ENCODE results near the gene DPF3. TPM values are rescaled to one million over a fixed set of nuclear protein-coding genes. Genes with fewer than 3 reads are reported as not detected.
A peak's percentile ranks its signal among the peaks of the same experiment; 100 is the strongest.

Gene DPF3
- polyA plus RNA-seq, 1 experiment, result 15.8 TPM

- CTCF ChIA-PET, result no interaction called here
- H3K27me3 ChIP-seq (ENCODE audit: control insufficient read depth, insufficient read depth, low read length), result no peaks in the 10 kb centered on the region
- no peak for TF ChIP-seq CTCF (IDR thresholded peaks at IDR 0.05; ENCODE audit: low read depth, low read length)
- no peak overlapping the region for H3K4me3 ChIP-seq (ENCODE audit: low read depth, low read length)
- POLR2A ChIA-PET, result no interaction called here
- no peaks in the 10 kb centered on the region for H3K9me3 ChIP-seq (ENCODE audit: control insufficient read depth, insufficient read depth, low read length)
- no peak overlapping the region for H3K27ac ChIP-seq (ENCODE audit: low read depth, low read length)
- DNase-seq (ENCODE audit: low read depth, low spot score), result no peak
These were observed 212.9 kb downstream of the DPF3 start for GRCh38 chr14:72680853-72681640.

- Histone ChIP-seq H3K9me3 (ENCODE audit: control insufficient read depth, insufficient read depth, low read length) (no peaks in the 10 kb centered on the region), H3K27ac (ENCODE audit: low read depth, low read length) (peak overlapping the region; percentile 86), H3K27me3 (ENCODE audit: control insufficient read depth, insufficient read depth, low read length) (no peaks in the 10 kb centered on the region), H3K4me3 (ENCODE audit: low read depth, low read length) (no peak overlapping the region)
- no peak for DNase-seq (ENCODE audit: low read depth, low spot score)
- ChIA-PET CTCF (no interaction called here), POLR2A (interaction anchor here (1.3 kb wide), 1 partner anchor 162 kb away, joined by 5 read pairs; no protein-coding TSS in a partner anchor)
- TF ChIP-seq CTCF (IDR thresholded peaks at IDR 0.05; ENCODE audit: low read depth, low read length), result no peak
These were observed 214.3 kb downstream of the DPF3 start for GRCh38 chr14:72679536-72680151.

GRCh38 chr14:72679141-72679535, 214.8 kb downstream of the DPF3 start:
- POLR2A ChIA-PET, result interaction anchor here (1.1 to 1.3 kb wide), 2 partner anchors 14 to 162 kb away, joined by 4 to 5 read pairs; no protein-coding TSS in a partner anchor
- no peaks in the 10 kb centered on the region for H3K9me3 ChIP-seq (ENCODE audit: control insufficient read depth, insufficient read depth, low read length)
- no peak overlapping the region for H3K4me3 ChIP-seq (ENCODE audit: low read depth, low read length)
- TF ChIP-seq CTCF (IDR thresholded peaks at IDR 0.05; ENCODE audit: low read depth, low read length), result no peak
- H3K27ac ChIP-seq (ENCODE audit: low read depth, low read length), result peak overlapping the region; percentile 86
- H3K27me3 ChIP-seq (ENCODE audit: control insufficient read depth, insufficient read depth, low read length), result no peaks in the 10 kb centered on the region
- no peak for DNase-seq (ENCODE audit: low read depth, low spot score)
- CTCF ChIA-PET, result interaction anchor here (1.0 to 1.4 kb wide), 2 partner anchors 23 to 163 kb away, joined by 3 to 4 read pairs; no protein-coding TSS in a partner anchor

GRCh38 chr14:72678356-72678755, 215.5 kb downstream of the DPF3 start:
- CTCF ChIA-PET, result interaction anchor here (1.0 to 1.8 kb wide), 3 partner anchors 11 to 163 kb away, joined by 3 to 5 read pairs (median 4); no protein-coding TSS in a partner anchor
- TF ChIP-seq CTCF (IDR thresholded peaks at IDR 0.05; ENCODE audit: low read depth, low read length), result no peak

More at GRCh38 chr14:72678356-72678755, 215.5 kb downstream of the DPF3 start:
- no peaks in the 10 kb centered on the region for H3K9me3 ChIP-seq (ENCODE audit: control insufficient read depth, insufficient read depth, low read length)
- DNase-seq (ENCODE audit: low read depth, low spot score), result no peak
- no peaks in the 10 kb centered on the region for H3K27me3 ChIP-seq (ENCODE audit: control insufficient read depth, insufficient read depth, low read length)
- POLR2A ChIA-PET, result interaction anchor here (1.1 to 1.3 kb wide), 3 partner anchors 13 to 161 kb away, joined by 4 to 5 read pairs (median 4); no protein-coding TSS in a partner anchor
- no peak overlapping the region for H3K4me3 ChIP-seq (ENCODE audit: low read depth, low read length)
- H3K27ac ChIP-seq (ENCODE audit: low read depth, low read length), result peak overlapping the region; percentile 86

Data from AG04450 (cell line).